Measurements from ENCODE around the gene PHYHIPL. TPM values are rescaled to one million over a fixed set of nuclear protein-coding genes. Genes with fewer than 3 reads are reported as not detected.

PHYHIPL gene
- total and polyA plus RNA-seq, 2 of the 4 experiments (the other 2 are of a cell fraction) = not detected

GRCh38 chr10:59290448-59290847 lies 114.0 kb downstream of the PHYHIPL start:
- dilution Hi-C loops (cut with HindIII; ENCODE audit: low sequenced_read_pairs, unreplicated experiment) = no loop called here

More at GRCh38 chr10:59290448-59290847, 114.0 kb downstream of the PHYHIPL start:
- Histone ChIP-seq H3K27ac (ENCODE audit: insufficient read depth, low read length) (no peak overlapping the region), H3K9me1 (ENCODE audit: insufficient read depth, low read length) (no peaks in the 10 kb centered on the region), H3K4me3 (ENCODE audit: insufficient read depth, low read depth, low read length) (no peak overlapping the region), H3K18ac (ENCODE audit: low read depth, low read length) (no peak overlapping the region), H3K23ac (ENCODE audit: low read depth, low read length) (no peak overlapping the region), H3K9me3 (ENCODE audit: control insufficient read depth, insufficient read depth, low read length) (no peaks in the 10 kb centered on the region), H2BK5ac (ENCODE audit: low read depth, low read length, poor library complexity, severe bottlenecking) (no peak overlapping the region), H3K36me3 (ENCODE audit: control insufficient read depth, insufficient read depth, low read length) (no peaks in the 10 kb centered on the region), H3K79me1 (ENCODE audit: low read depth in 1 of 2, low read length in 2 of 2) (no peaks in the 10 kb centered on the region), H2AFZ (replicated peaks; ENCODE audit: low read length, poor library complexity) (no peak overlapping the region), H4K20me1 (ENCODE audit: insufficient read depth, low read length) (no peaks in the 10 kb centered on the region), H3K14ac (replicated peaks; ENCODE audit: low read depth, low read length) (no peak overlapping the region), H3K4me1 (ENCODE audit: control insufficient read depth, insufficient read depth, low read length) (no peaks in the 10 kb centered on the region), H3K4me2 (ENCODE audit: low read depth, low read length) (no peak overlapping the region), H4K5ac (ENCODE audit: low read depth, low read length) (no peak overlapping the region), H3K56ac (ENCODE audit: extremely low read depth, insufficient read depth, low read length) (no peak overlapping the region), H2AK5ac (ENCODE audit: low read depth, low read length) (no peak overlapping the region), H2AK9ac (replicated peaks; ENCODE audit: low read depth, low read length, poor library complexity) (no peak overlapping the region), H4K91ac (ENCODE audit: insufficient read depth, low read depth, low read length) (no peak overlapping the region), H2BK20ac (ENCODE audit: low read depth, low read length) (no peak overlapping the region), H2BK120ac (ENCODE audit: low read depth, low read length) (no peak overlapping the region), H3K4ac (ENCODE audit: low read depth, low read length) (no peak overlapping the region), H4K8ac (ENCODE audit: low read depth in 2 of 2, low read length in 2 of 2) (no peak overlapping the region), H2BK15ac (ENCODE audit: low read depth, low read length) (no peak overlapping the region), H3K27me3 (ENCODE audit: control insufficient read depth, insufficient read depth, low read length) (no peaks in the 10 kb centered on the region), H3K9ac (ENCODE audit: low read depth, low read length) (no peak overlapping the region)
- TF ChIP-seq RCOR1 (IDR thresholded peaks at IDR 0.05; ENCODE audit: insufficient replicate concordance, low read length) (no peak), CTCF (conservative IDR thresholded peaks at IDR 0.05; ENCODE audit: low read depth, low read length) (no peak), MXI1 (IDR thresholded peaks at IDR 0.05; ENCODE audit: borderline replicate concordance, low read depth, low read length) (no peak), CHD1 (IDR thresholded peaks at IDR 0.05; ENCODE audit: low read depth, low read length) (no peak), MAFK (IDR thresholded peaks at IDR 0.05; ENCODE audit: low read depth, low read length) (no peak), SMC3 (IDR thresholded peaks at IDR 0.05; ENCODE audit: low read depth, low read length) (no peak), BHLHE40 (IDR thresholded peaks at IDR 0.05; ENCODE audit: low read depth, low read length) (no peak), MAZ (IDR thresholded peaks at IDR 0.05; ENCODE audit: borderline replicate concordance, low read depth, low read length) (no peak), USF2 (IDR thresholded peaks at IDR 0.05; ENCODE audit: low read depth, low read length) (no peak), CEBPB (IDR thresholded peaks at IDR 0.05; ENCODE audit: low read depth, low read length) (no peak), POLR2A (IDR thresholded peaks at IDR 0.05; ENCODE audit: low read depth, low read length) (no peak), ELK1 (IDR thresholded peaks at IDR 0.05; ENCODE audit: borderline replicate concordance, low read depth, low read length) (no peak), FOS (IDR thresholded peaks at IDR 0.05; ENCODE audit: low read depth, low read length) (no peak), NFE2L2 (IDR thresholded peaks at IDR 0.05; ENCODE audit: low read depth, low read length) (no peak), RFX5 (IDR thresholded peaks at IDR 0.05; ENCODE audit: low read depth, low read length) (no peak)
- CTCF ChIA-PET = no interaction called here
- DNase-seq = no peak
- no peak for ATAC-seq (ENCODE audit: low read depth)
- WGBS, 2 experiments (ENCODE audit: extremely low coverage in 2 of 2, insufficient read length in 1 of 2) = no CpG with 5 or more reads among the region's 4 CpGs
- no TSS peak for BruUV-seq (replicated peaks)
- in situ Hi-C loops (cut with MboI; ENCODE audit: low sequenced_read_pairs) (no loop called here), intact Hi-C loops (cut with micrococcal nuclease) (no loop called here)
- POLR2A ChIA-PET (ENCODE audit: unreplicated experiment) = no interaction called here
